Posterior cingulate gyrus (tissue), 11 donors: Measurements from ENCODE around the gene ZNF354C.

Source experiments
- DNase-seq, 10 donors: peaks; one replicate each; pipeline versions ENCODE4 v3.0.0 to v3.0.0-alpha.2; 2020 to 2021; ENCODE audit warnings: mixed read lengths in 3 of 10
- intact Hi-C: fragments of 100-400 bp; cut with DNase I; formaldehyde crosslinking; loops from one replicate; pipeline ENCODE4 v1.15.1; 2023

Gene ZNF354C

GRCh38 chr5:179112469-179113142 lies 52.4 kb downstream of the ZNF354C start:
- intact Hi-C loops, result no loop called here
- peak in 2 of 10 donors; percentile 21 to 38 for DNase-seq

- DNase-seq, result peak in 1 of 10 donors; percentile 54
- intact Hi-C loops, result no loop called here
Observed at GRCh38 chr5:179113143-179113530, 53.0 kb downstream of the ZNF354C start.

GRCh38 chr5:179113945-179114641 lies 53.9 kb downstream of the ZNF354C start:
- DNase-seq, result peak in 2 of 10 donors; percentile 25 to 51
- intact Hi-C loops, result no loop called here

- DNase-seq, result peak in 1 of 10 donors; percentile 29
- intact Hi-C loops, result no loop called here
Observed at GRCh38 chr5:179114756-179115155, 54.6 kb downstream of the ZNF354C start.

GRCh38 chr5:179115307-179115706 lies 55.1 kb downstream of the ZNF354C start:
- intact Hi-C loops, result no loop called here
- DNase-seq, result peak in 1 of 10 donors; percentile 38

GRCh38 chr5:179115845-179116524 lies 55.8 kb downstream of the ZNF354C start:
- intact Hi-C loops, result no loop called here
- peak in 2 of 10 donors; percentile 32 to 46 for DNase-seq

GRCh38 chr5:179118338-179118737 lies 58.2 kb downstream of the ZNF354C start:
- intact Hi-C loops, result no loop called here
- DNase-seq, result no peak

GRCh38 chr5:179118756-179119414 lies 58.7 kb downstream of the ZNF354C start:
- intact Hi-C loops, result no loop called here
- DNase-seq, result peak in 2 of 10 donors; percentile 24 to 47

- intact Hi-C loops, result no loop called here
- DNase-seq, result peak in 3 of 10 donors; percentile 37 to 51 (median 51)
Observed at GRCh38 chr5:179119415-179120170, 59.4 kb downstream of the ZNF354C start.

- DNase-seq, result peak in 3 of 10 donors; percentile 39 to 55 (median 49)
- intact Hi-C loops, result no loop called here
Observed at GRCh38 chr5:179120421-179120861, 60.3 kb downstream of the ZNF354C start.

- intact Hi-C loops, result no loop called here
- peak in 2 of 10 donors; percentile 63 to 85 for DNase-seq
Observed at GRCh38 chr5:179120951-179121666, 60.9 kb downstream of the ZNF354C start.

GRCh38 chr5:179121667-179122111 lies 61.5 kb downstream of the ZNF354C start:
- intact Hi-C loops, result no loop called here
- DNase-seq, result peak in 2 of 10 donors; percentile 69 to 70

- intact Hi-C loops, result no loop called here
- DNase-seq, result peak in 3 of 10 donors; percentile 26 to 61 (median 38)
Observed at GRCh38 chr5:179122411-179123108, 62.4 kb downstream of the ZNF354C start.

GRCh38 chr5:179123109-179123426 lies 62.9 kb downstream of the ZNF354C start:
- peak in 3 of 10 donors; percentile 28 to 68 (median 35) for DNase-seq

GRCh38 chr5:179123491-179124272 lies 63.5 kb downstream of the ZNF354C start:
- intact Hi-C loops, result no loop called here

More at GRCh38 chr5:179123109-179123426, 62.9 kb downstream of the ZNF354C start:
- intact Hi-C loops, result no loop called here

GRCh38 chr5:179124273-179124852 lies 64.2 kb downstream of the ZNF354C start:
- peak in 1 of 10 donors; percentile 54 for DNase-seq
- intact Hi-C loops, result no loop called here

More at GRCh38 chr5:179123491-179124272, 63.5 kb downstream of the ZNF354C start:
- DNase-seq, result peak in 2 of 10 donors; percentile 67 to 69
